ENCODE results near the gene ADGRA1. TPM values are rescaled to one million over a fixed set of nuclear protein-coding genes. Genes with fewer than 3 reads are reported as not detected.

Gene ADGRA1
- total RNA-seq, 4 donors from 2014 or later, result 0.32 TPM; not detected in 3

GRCh38 chr10:133104068-133104962, 16.6 kb downstream of the ADGRA1 start:
- TF ChIP-seq, protein P1, sequence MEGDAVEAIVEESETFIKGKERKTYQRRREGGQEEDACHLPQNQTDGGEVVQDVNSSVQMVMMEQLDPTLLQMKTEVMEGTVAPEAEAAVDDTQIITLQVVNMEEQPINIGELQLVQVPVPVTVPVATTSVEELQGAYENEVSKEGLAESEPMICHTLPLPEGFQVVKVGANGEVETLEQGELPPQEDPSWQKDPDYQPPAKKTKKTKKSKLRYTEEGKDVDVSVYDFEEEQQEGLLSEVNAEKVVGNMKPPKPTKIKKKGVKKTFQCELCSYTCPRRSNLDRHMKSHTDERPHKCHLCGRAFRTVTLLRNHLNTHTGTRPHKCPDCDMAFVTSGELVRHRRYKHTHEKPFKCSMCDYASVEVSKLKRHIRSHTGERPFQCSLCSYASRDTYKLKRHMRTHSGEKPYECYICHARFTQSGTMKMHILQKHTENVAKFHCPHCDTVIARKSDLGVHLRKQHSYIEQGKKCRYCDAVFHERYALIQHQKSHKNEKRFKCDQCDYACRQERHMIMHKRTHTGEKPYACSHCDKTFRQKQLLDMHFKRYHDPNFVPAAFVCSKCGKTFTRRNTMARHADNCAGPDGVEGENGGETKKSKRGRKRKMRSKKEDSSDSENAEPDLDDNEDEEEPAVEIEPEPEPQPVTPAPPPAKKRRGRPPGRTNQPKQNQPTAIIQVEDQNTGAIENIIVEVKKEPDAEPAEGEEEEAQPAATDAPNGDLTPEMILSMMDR (IDR thresholded peaks at IDR 0.05), result no peak
- ATAC-seq (ENCODE audit: low FRiP score), result no peak

GRCh38 chr10:133104963-133105640, 17.4 kb downstream of the ADGRA1 start:
- ATAC-seq (ENCODE audit: low FRiP score) (no peak), DNase-seq (ENCODE audit: low spot score) (no peak)
- TF ChIP-seq, protein P1 (IDR thresholded peaks at IDR 0.05), result no peak

More at GRCh38 chr10:133104068-133104962, 16.6 kb downstream of the ADGRA1 start:
- DNase-seq (ENCODE audit: low spot score), result no peak

DNA sequence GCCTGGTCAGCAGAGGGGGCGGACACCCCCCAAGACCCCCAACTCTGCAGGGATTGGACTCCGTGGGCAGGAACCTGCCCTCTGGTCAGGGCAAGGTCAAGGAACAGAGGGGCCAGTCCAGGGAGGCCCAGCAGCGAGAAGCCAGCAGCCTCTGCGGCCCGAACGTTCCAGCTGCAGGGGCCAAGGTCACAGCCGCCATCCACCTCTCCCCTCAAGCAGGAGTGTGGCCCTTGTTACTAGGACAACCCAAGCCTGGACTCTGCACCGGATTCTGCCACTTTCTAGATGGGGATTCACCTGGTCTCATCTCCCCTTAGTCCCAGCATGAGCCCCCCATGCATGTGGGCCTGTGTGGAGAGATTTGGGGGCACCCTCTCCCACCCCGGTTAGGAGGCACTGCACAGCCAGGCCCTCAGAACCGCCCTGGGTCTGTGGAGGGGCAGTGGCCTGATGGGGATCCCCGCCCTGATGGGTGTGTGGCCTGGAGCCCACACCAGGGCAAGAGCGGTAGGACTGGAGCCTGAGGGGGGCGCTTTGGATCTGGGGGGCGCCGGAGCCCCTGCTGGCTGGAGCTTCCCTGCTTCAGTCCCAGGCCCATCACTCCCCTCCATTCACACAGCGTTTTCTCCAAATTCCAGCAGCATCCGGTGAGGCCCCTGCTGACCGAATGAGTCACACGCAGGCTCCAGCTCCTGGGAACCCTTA, 18.1 kb downstream of the ADGRA1 start:
- ATAC-seq (ENCODE audit: low FRiP score) (no peak), DNase-seq (ENCODE audit: low spot score) (no peak)
- TF ChIP-seq, protein P1 (IDR thresholded peaks at IDR 0.05), result no peak

DNA sequence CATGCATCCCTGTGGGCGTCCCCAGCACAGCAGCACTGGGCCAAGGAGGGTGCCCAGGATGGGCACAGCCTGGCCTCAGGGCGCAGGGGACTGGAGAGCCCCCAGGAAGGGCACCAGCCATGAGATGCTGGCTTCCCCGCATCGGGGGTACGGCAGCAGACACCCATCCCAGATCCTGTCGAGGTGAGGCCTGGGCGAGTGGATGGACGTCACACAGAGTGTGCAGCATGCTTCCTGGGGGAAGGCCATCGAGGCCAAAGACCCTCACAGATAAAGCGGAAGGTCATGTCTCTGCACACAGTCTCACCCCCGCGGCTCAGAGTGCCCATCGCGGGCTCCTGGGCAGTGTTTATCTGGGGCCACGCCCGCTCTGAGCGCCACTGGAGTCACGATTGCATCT, 18.8 kb downstream of the ADGRA1 start:
- DNase-seq (ENCODE audit: low spot score), result no peak
- ATAC-seq (ENCODE audit: low FRiP score), result no peak
- TF ChIP-seq, protein P1 (IDR thresholded peaks at IDR 0.05), result no peak

- TF ChIP-seq, protein P1 (IDR thresholded peaks at IDR 0.05), result no peak
- ATAC-seq (ENCODE audit: low FRiP score), result no peak
- no peak for DNase-seq (ENCODE audit: low spot score)
Measured at GRCh38 chr10:133107442-133107841, 19.7 kb downstream of the ADGRA1 start.

DNA sequence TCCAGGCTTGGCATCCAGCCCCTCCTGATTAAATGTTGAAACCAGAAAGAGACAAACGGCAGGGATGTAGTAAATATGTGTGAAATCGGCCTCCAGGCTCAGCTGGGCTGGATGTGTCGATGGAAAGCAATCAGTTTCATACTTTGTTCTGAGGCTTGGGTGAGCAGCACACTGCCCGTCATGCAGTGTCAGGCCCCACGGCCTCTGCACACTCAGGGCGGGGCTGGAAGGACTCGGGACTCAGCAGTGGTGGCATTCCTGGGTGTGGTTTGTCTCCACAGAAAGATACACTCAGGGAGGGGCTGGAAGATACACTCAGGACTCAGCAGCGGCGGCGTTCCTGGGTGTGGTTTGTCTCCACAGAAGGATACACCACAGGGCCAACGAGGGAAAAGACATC, 22.0 kb downstream of the ADGRA1 start:
- ATAC-seq (ENCODE audit: low FRiP score), result no peak
- TF ChIP-seq, protein P1 (IDR thresholded peaks at IDR 0.05), result no peak
- no peak for DNase-seq (ENCODE audit: low spot score)
